Measurements from ENCODE around the gene MYOZ3.

Gene MYOZ3

DNA sequence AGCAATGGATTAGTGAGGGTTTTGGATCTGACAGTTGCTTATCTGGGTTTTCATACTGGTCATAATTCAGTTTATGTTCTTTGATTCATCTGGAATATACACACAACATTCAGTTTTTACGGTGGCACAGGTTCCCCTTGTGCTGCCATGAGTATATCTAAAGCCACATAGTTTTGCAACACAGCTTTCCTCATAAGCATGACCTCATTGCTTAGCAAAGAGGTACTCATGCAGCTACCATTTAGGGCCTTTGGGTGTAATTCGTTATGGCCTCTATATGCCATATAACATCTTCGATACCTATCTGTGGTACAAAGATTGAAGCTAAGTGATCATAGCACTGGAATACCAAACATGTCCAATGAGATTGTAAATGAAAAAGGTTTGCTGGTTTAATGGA is 42.7 kb downstream of the MYOZ3 start:
- DNase-seq: no peak

DNA sequence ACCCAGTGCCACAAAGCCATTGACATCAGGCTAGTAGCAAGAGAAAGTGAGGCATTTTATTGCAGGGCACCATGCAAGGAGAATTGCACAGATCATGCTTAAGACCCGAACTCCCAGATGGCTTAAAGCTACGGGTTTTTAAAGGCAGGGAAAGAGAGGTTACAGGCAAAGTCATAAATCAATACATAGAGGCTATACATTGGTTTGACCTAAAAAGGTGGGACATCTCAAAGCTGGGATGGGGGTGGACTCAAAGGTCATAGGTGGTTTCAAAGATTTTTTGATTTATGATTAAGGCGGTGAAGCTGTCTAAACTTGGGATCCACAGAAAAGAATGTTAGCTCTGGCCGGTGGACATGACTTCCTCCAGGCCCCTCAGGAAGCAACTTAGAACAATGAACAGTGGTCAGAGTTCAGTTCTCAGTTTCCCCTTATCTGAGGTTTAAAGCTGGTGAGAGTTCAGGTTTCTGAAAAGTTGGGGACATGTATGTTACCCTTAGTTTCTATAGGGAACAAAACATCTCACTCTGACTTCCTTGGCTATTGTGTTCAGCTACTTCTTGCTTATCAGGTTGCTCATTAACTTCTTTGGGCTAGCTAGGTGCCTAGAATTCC is 45.8 kb downstream of the MYOZ3 start:
- DNase-seq: no peak

DNA sequence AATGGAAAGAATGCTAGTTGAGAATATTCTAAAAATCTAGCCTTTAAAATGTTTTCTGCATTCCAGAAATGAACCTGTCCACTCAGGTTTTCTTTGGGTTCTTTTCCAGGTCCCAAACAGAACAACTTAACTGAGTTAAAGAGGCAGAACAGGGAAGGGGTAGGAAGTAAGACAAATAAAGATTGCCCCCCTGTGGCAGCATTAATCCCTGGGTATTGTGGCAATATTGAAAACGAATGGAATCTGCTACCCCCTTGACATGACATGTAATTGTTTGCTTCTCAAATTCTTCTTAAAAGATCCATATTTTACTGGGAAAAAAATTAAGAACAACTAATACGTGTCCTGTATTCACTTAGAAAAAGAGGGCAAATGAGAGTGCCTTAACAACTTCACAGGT is 49.1 kb downstream of the MYOZ3 start:
- no peak for DNase-seq

DNA sequence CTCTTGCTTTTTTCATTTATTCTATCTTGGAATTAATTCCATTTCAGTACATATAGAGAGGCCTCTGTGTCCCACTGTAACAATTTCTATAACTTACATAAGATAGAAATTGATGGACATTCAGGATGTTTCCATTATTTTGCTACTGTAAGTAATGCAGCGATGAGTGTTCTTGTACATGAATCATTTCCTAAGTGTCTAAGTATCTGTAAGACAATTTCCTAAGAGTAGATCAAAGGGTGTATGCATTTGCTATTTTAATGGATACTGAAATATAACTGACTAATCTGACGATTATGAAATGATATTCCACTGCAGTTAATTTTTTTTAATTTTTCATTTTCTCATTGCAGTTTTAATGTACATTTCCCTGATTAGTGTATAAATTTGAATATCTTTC is 62.8 kb downstream of the MYOZ3 start:
- DNase-seq: no peak

Measured in NCI-H146 (cell line).